ENCODE measurements around the gene SLC24A3.

The SLC24A3 gene

GRCh38 chr20:19304886-19305415 lies 92.5 kb downstream of the SLC24A3 start:
- DNase-seq (ENCODE audit: low spot score): no peak

DNA sequence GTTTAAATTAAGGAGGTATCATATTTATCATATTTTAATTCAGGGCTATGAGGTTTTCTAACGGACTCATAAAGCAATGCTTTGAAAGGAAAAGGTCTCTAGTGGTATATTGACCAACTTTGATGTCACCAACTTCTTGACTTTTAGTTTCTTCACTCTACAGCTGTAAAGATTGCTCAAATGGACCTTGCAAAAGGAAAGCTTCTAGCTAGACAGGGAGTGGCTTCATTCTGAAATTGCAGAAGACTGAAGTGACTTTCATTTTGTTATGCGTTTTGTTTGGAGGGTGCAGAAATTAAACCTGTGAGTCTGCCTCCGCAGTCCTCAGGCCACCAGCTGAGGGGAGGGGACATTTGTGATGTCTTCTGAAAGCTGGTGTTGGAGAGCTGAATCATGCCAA lies 95.7 kb downstream of the SLC24A3 start:
- no peak for DNase-seq (ENCODE audit: low spot score)

- DNase-seq (ENCODE audit: low spot score): no peak
These were observed 98.1 kb downstream of the SLC24A3 start for GRCh38 chr20:19310541-19310940.

- DNase-seq (ENCODE audit: low spot score): no peak
These were observed 101.1 kb downstream of the SLC24A3 start for GRCh38 chr20:19313342-19314069.

GRCh38 chr20:19314621-19315020 lies 102.2 kb downstream of the SLC24A3 start:
- no peak for DNase-seq (ENCODE audit: low spot score)

GRCh38 chr20:19317237-19318069 lies 105.0 kb downstream of the SLC24A3 start:
- DNase-seq (ENCODE audit: low spot score): no peak

DNA sequence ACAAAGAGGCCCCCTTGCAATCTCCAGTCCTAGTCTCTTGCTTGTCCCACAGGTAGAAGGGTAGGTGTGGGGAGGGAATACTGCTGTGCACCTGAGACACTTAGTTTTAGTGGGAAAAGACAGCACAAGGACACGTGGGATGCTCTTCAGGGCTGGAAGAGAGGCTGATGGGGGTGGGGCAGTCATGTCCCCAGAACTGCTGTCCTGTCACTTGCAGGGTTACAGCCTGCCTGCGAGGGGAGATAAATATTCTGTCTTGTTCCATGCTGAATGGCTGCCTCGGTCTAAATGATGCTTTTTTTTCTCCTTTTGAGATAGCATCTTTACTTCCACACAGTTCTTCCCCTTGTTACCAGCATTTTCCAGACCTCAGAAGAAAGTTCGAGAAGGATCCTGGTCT lies 106.2 kb downstream of the SLC24A3 start:
- DNase-seq (ENCODE audit: low spot score): no peak

- DNase-seq (ENCODE audit: low spot score): no peak
These were observed 107.6 kb downstream of the SLC24A3 start for GRCh38 chr20:19320005-19320404.

GRCh38 chr20:19321176-19321575 lies 108.7 kb downstream of the SLC24A3 start:
- DNase-seq (ENCODE audit: low spot score): no peak

DNA sequence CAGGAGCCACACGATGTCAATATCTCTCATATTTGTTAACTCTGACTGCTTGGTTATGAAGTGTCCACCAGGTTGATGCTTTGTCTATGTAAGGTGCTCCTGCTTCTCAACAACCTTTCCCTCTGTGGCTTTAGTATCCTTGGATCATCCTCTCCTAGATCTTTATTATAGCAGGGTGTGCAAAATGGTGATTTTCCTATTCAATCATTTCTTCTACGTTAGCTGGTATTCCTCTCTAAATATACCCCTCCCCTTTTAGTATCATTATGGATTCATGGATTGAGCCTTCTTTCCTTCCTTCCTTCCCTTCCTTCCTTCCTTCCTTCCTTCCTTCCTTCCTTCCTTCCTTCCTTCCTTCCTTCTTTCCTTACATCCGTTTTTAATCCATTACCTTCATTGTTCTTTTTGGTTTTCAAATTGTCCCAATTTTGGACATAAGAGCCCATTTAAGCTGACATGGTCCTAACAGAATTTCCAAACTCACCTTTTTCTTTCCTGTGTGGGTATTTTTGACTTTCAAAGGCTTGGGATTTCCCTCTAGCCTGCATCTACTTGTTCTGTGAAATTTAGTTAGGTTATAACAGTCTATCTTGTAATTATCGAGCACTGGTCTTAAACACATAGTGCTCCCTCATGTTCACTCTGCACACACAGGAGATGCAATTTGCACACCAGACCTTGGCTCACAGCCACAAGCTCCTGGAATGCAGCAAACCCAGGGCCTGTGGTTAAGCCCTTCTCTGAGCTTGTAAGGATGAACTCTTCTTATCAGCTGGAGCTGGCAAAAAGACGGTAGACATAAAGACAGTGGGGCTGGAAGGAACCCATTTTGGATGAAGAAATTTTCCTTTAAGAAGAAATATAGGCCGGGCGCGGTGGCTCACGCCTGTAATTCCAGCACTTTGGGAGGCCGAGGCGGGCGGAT lies 109.9 kb downstream of the SLC24A3 start:
- DNase-seq (ENCODE audit: low spot score): no peak

DNA sequence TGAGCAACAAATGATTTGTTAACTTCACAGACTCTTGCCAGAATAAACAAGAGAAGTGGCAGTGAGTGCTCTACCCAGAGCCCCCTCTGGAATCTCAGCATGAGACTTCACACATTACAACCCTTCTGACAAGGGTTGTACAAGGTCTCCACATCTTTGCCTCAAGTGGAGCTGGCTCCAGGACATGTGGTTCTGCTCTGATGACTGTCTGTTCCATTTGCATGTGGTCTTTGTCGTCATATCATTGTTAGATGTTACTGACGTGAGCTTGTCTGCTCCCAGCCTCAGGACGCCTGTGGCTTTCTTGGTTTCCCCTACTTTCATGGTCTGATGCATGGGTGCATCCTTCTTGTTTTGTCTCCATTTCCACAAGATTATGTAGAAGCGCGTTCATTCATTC lies 115.0 kb downstream of the SLC24A3 start:
- no peak for DNase-seq (ENCODE audit: low spot score)

DNA sequence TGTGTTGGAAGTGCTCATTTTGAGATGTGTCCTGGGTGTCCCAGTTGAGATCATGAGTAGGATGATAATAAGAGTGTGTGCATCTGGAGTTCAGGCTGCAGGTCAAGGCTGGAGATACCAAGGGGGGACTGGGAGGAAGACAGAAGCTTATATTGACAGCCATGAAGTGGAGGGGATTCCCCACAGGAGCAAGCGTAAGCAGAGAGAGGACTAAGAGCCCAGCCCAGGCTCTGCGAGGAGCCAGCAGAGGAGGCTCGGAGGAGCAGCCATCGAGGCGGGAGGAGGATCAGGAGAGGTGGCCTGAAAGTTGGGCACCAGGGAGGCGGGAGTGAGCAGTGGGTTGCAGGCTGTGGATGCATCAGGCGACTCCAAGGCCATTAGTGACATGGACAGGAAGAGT lies 116.2 kb downstream of the SLC24A3 start:
- DNase-seq (ENCODE audit: low spot score): no peak

- no peak for DNase-seq (ENCODE audit: low spot score)
These were observed 117.6 kb downstream of the SLC24A3 start for GRCh38 chr20:19330038-19330437.

- DNase-seq (ENCODE audit: low spot score): no peak
These were observed 118.3 kb downstream of the SLC24A3 start for GRCh38 chr20:19330731-19331130.

DNA sequence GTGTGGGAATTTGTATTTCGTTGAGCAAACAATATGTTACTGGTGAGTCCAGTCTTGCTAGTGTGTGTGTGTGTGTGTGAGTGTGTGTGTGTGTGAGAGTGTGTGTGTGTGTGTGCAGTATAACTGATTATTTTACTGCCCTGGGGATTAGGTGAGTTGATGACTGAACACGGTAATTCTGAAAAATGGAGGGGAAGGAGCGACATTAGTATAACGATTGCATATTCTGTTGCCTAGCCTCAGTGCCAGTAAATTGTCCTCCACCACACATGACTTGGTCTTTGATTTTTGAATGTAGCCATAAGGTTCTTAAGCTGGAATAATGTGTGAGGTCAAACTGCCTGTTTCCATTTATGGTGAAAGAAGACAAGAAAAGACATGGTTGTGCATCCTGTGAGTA lies 121.1 kb downstream of the SLC24A3 start:
- no peak for DNase-seq (ENCODE audit: low spot score)

DNA sequence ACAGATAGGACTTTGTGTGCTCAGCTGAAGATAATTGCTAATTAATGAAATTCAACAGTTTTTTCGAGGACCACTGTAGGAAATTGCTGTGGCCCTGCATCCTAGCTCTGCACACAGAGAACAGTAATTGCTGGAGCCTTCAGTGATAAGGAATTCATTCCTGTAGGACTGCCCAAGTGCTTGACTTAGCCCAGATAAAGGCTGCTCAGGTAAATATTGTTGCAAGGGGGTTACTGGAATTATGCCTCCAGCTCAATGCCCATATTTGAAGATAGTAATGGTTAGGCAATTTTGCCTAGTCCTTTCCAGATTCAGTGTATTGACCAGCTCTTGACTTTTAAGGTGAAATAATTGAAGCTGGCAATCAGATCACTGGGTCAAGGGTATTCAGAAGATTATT lies 122.9 kb downstream of the SLC24A3 start:
- no peak for DNase-seq (ENCODE audit: low spot score)

GRCh38 chr20:19335916-19336315 lies 123.5 kb downstream of the SLC24A3 start:
- no peak for DNase-seq (ENCODE audit: low spot score)

GRCh38 chr20:19336631-19337030 lies 124.2 kb downstream of the SLC24A3 start:
- DNase-seq (ENCODE audit: low spot score): no peak

DNA sequence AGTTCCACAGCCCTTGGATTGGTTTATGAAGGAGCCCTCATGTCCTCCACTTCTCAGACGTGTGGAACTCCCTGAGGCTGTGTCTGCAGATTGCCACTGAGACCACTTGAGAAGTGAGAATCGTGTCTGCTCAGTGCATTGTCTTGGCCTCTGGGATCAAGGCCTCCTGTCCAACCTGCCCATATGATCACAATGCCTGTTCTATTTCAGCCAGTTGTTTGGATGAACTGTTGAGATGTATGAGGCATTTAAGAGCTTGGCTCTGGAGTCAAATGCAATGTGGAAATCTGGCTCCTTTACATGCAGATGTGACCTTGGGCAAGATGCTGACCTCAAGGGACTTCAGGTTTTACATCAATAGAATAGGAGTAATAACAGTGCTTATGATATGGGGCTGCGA lies 125.9 kb downstream of the SLC24A3 start:
- no peak for DNase-seq (ENCODE audit: low spot score)

- no peak for DNase-seq (ENCODE audit: low spot score)
These were observed 126.5 kb downstream of the SLC24A3 start for GRCh38 chr20:19338960-19339359.

GRCh38 chr20:19341348-19342053 lies 129.1 kb downstream of the SLC24A3 start:
- DNase-seq (ENCODE audit: low spot score): no peak

DNA sequence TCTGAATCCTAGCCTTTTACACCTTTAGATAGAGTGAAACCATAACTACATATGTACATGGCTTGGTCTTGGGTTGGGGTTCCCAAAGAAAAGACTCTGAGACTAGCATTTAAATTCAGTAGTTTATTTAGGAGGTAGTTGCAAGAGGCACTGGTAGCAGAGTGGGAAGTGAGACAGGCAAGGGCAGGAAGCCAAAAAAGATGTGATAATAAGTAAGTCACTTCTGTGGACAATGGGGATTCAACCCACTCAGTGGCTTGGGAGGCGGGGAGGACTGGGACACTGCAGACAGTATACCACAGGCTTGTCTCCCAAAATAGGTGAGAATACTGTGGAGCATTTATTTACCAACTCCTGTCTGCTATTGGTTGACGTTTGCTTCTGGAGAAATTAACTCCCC lies 131.9 kb downstream of the SLC24A3 start:
- DNase-seq (ENCODE audit: low spot score): no peak
